OCI-LY7 (cell line): ENCODE results near the gene OR52E1. TPM values are rescaled to one million over a fixed set of nuclear protein-coding genes. Genes with fewer than 3 reads are reported as not detected.

ENCODE experiments used
- Bru-seq: library from RNA; stranded (reverse); fragments of 400-500 nt; gene quantifications from one replicate; lab custom pipeline; 2021; lab: Mats Ljungman, UMichigan
- BruChase-seq, 2 experiments: library from RNA; stranded (reverse); fragments of 400-500 nt; gene quantifications; one replicate each; lab custom pipeline; 2021; lab: Mats Ljungman, UMichigan
- BruUV-seq: library from RNA; stranded (reverse); fragments of 400-500 nt; replicated peaks from 2 replicates; lab custom pipeline; 2021; lab: Mats Ljungman, UMichigan
- CTCF ChIA-PET: fragments of 300-600 bp; sonication (Branson Sonifier 250); formaldehyde crosslinking; loops from one replicate; lab custom pipeline; 2022; ENCODE audit warnings: antibody characterized with exemption; ENCODE audit not compliant: unreplicated experiment; lab: Charles Lee
- POLR2A ChIA-PET: fragments of 300-600 bp; sonication (Branson Sonifier 250); formaldehyde crosslinking; loops from one replicate; lab custom pipeline; 2022; ENCODE audit warnings: antibody characterized with exemption; lab: Charles Lee
- DNase-seq: peaks from one replicate; pipeline ENCODE4 v3.0.0-alpha.2; 2015; ENCODE audit warnings: low spot score
- H2AFZ ChIP-seq: fragments of 200-600 bp; sonication (generic), shearing (Covaris generic); 2 replicates; pipeline ENCODE4 v1.6.1; 2014; ENCODE audit warnings: mild to moderate bottlenecking, antibody characterized with exemption, low read length, moderate library complexity
- H3K27ac ChIP-seq: fragments of 200-600 bp; sonication (generic); 2 replicates; pipeline ENCODE4 v1.5.1; 2014; ENCODE audit warnings: mixed run types, low read depth, mild to moderate bottlenecking, moderate library complexity, low read length, inconsistent platforms; ENCODE audit not compliant: poor library complexity, severe bottlenecking
- H3K36me3 ChIP-seq: fragments of 200-600 bp; sonication (generic); 2 replicates; pipeline ENCODE4 v1.6.1; 2014; ENCODE audit warnings: mild to moderate bottlenecking, antibody characterized with exemption, low read length, moderate library complexity, mixed read lengths; ENCODE audit not compliant: insufficient read depth
- H3K4me1 ChIP-seq: fragments of 200-600 bp; sonication (generic); 2 replicates; pipeline ENCODE4 v1.5.1; 2014; ENCODE audit warnings: mild to moderate bottlenecking, low read length; ENCODE audit not compliant: insufficient read depth, poor library complexity, severe bottlenecking
- H3K4me2 ChIP-seq: fragments of 200-600 bp; sonication (generic); 2 replicates; pipeline ENCODE4 v1.6.1; 2014; ENCODE audit warnings: mild to moderate bottlenecking, low read length
- H3K4me3 ChIP-seq: fragments of 200-600 bp; sonication (generic); 2 replicates; pipeline ENCODE4 v1.5.1; 2014; ENCODE audit warnings: mild to moderate bottlenecking, low read depth, low read length; ENCODE audit not compliant: poor library complexity, severe bottlenecking
- H3K79me2 ChIP-seq: fragments of 200-600 bp; sonication (generic); 2 replicates; pipeline ENCODE4 v1.6.1; 2016; ENCODE audit warnings: low read depth, mild to moderate bottlenecking, low read length, moderate library complexity, mixed read lengths; ENCODE audit not compliant: insufficient read depth
- H3K9me2 ChIP-seq: fragments of 200-600 bp; sonication (generic); 2 replicates; pipeline ENCODE4 v1.6.1; 2016; ENCODE audit warnings: mild to moderate bottlenecking, low read length, mixed read lengths; ENCODE audit not compliant: insufficient read depth
- H3K9me3 ChIP-seq: fragments of 200-600 bp; sonication (generic); 2 replicates; pipeline ENCODE4 v1.6.1; 2014; ENCODE audit warnings: mild to moderate bottlenecking, mixed run types, low read length, mixed read lengths
- H4K20me1 ChIP-seq: fragments of 200-600 bp; sonication (generic); 2 replicates; pipeline ENCODE4 v1.6.1; 2014; ENCODE audit warnings: mild to moderate bottlenecking, antibody characterized with exemption, low read length, moderate library complexity, mixed read lengths; ENCODE audit not compliant: insufficient read depth
- CTCF ChIP-seq: fragments of 200-600 bp; sonication (generic); conservative IDR thresholded peaks from 2 replicates; pipeline ENCODE4 v1.5.1; 2014; ENCODE audit warnings: mild to moderate bottlenecking, antibody characterized with exemption, low read length, moderate library complexity, mixed read lengths
- EZH2phosphoT487 ChIP-seq: fragments of 200-600 bp; sonication (generic); IDR thresholded peaks from 2 replicates; pipeline ENCODE4 v1.6.1; 2018; ENCODE audit warnings: low read depth, borderline replicate concordance, mild to moderate bottlenecking, mixed run types, antibody characterized with exemption, low read length, moderate library complexity, mixed read lengths
- intact Hi-C: fragments of 100-400 bp; cut with micrococcal nuclease; formaldehyde crosslinking; loops from one replicate; pipeline ENCODE4 v1.10.0; 2022; ENCODE audit not compliant: unreplicated experiment
- long read RNA-seq: library from polyadenylated mRNA; stranded (forward); transcript quantifications from one replicate; pipeline ENCODE4 v2.0.0, GENCODE V29; 2022
- total RNA-seq, 2 experiments: library from RNA; depleted of rRNA in 1 of 2; stranded (reverse); fragments of >200 nt in 1 of 2; shearing (Covaris generic) in 1 of 2; gene quantifications; 2 replicates each; pipeline ENCODE4 v1.2.3, GENCODE V29; 2014 to 2022

Gene OR52E1
- total RNA-seq (2014; rRNA removed; shearing (Covaris generic)) (not detected in 2 replicates), total RNA-seq (2022) (not detected in 2 replicates), Bru-seq, nascent RNA (not detected), BruChase-seq, experiment 1, labeled RNA remaining after a 6-hour chase (not detected), BruChase-seq, experiment 2, labeled RNA remaining after a 2-hour chase (not detected)
- long read RNA-seq, result 0 reads

- DNase-seq, result no peak
- H3K4me2 ChIP-seq, result no peak within 1 kb of the TSS
- H3K27ac ChIP-seq, result no peak within 1 kb of the TSS
- ChIA-PET POLR2A (no interaction called here), CTCF (no interaction called here)
- no peak within 1 kb of the TSS for H3K4me3 ChIP-seq
- no TSS peak for BruUV-seq
- H3K4me1 ChIP-seq, result no peaks in the 10 kb centered on the region
- TF ChIP-seq EZH2phosphoT487 (no peak), CTCF (no peak)
- H4K20me1 ChIP-seq, result no peaks in the 10 kb centered on the region
- H3K9me3 ChIP-seq, result no peaks in the 10 kb centered on the region
- intact Hi-C loops, result no loop called here
- H3K9me2 ChIP-seq, result no peaks in the 10 kb centered on the region
- H3K79me2 ChIP-seq, result no peaks in the 10 kb centered on the region
- no peak within 1 kb of the TSS for H2AFZ ChIP-seq
- H3K36me3 ChIP-seq, result no peaks in the 10 kb centered on the region
Observed at GRCh38 chr11:5069272-5069671, at the start of gene OR52E1. Gene OR52E1 (plus strand): TSS chr11:5069572.

GRCh38 chr11:5021996-5022395, 47.4 kb upstream of the OR52E1 start:
- Histone ChIP-seq H3K79me2 (no peaks in the 10 kb centered on the region), H3K36me3 (no peaks in the 10 kb centered on the region), H4K20me1 (no peaks in the 10 kb centered on the region), H3K4me3 (no peak overlapping the region), H2AFZ (no peak overlapping the region), H3K4me2 (no peak overlapping the region), H3K9me3 (no peaks in the 10 kb centered on the region), H3K4me1 (no peaks in the 10 kb centered on the region), H3K9me2 (no peaks in the 10 kb centered on the region), H3K27ac (no peak overlapping the region)
- no peak for DNase-seq
- no peak for TF ChIP-seq CTCF
- TF ChIP-seq EZH2phosphoT487, result no peak
- CTCF ChIA-PET, result no interaction called here
- BruUV-seq, result no TSS peak
- intact Hi-C loops, result no loop called here
- POLR2A ChIA-PET, result interaction anchor here (0.7 kb wide), 1 partner anchor 379 kb away, joined by 3 read pairs; no protein-coding TSS in a partner anchor

GRCh38 chr11:5036669-5037068, 32.7 kb upstream of the OR52E1 start:
- no peak for DNase-seq
- intact Hi-C loops, result no loop called here
- H3K9me3 ChIP-seq, result no peaks in the 10 kb centered on the region
- no peak overlapping the region for H2AFZ ChIP-seq
- TF ChIP-seq EZH2phosphoT487, result no peak
- TF ChIP-seq CTCF, result no peak
- H3K4me1 ChIP-seq, result no peaks in the 10 kb centered on the region
- POLR2A ChIA-PET, result no interaction called here
- no peak overlapping the region for H3K27ac ChIP-seq
- no peaks in the 10 kb centered on the region for H3K36me3 ChIP-seq
- H3K79me2 ChIP-seq, result no peaks in the 10 kb centered on the region
- H3K4me2 ChIP-seq, result no peak overlapping the region
- CTCF ChIA-PET, result no interaction called here
- BruUV-seq, result no TSS peak
- no peak overlapping the region for H3K4me3 ChIP-seq
- no peaks in the 10 kb centered on the region for H3K9me2 ChIP-seq
- H4K20me1 ChIP-seq, result no peaks in the 10 kb centered on the region
